GM12878 (cell line): Measurements from ENCODE around the gene C4B. TPM values are rescaled to one million over a fixed set of nuclear protein-coding genes. Genes with fewer than 3 reads are reported as not detected.

ENCODE experiments used
- polyA plus RNA-seq, 11 experiments: library from polyadenylated mRNA; depleted of rRNA in 4 of 11; unstranded in 6 of 11; stranded (reverse) in 5 of 11; fragments of >200 nt; fragmentation: Nextera tagmentation in 4 of 11; fragmentation: Illumina TruSeq in 1 of 11; extraction: Ambion mirVana in 4 of 11; extraction: Trizol in 1 of 11; gene quantifications; 1 replicate in 1 of 11; 2 replicates in 10 of 11; pipeline versions ENCODE4 v1.2.1 to v1.2.3, GENCODE V29; 2011 to 2016; ENCODE audit warnings: inconsistent platforms in 2 of 11, missing spikeins in 2 of 11, low read depth in 1 of 11
- small RNA-seq: library from RNA; depleted of rRNA; stranded (forward); fragments of <200 nt; gene quantifications from one replicate; pipeline ENCODE3, GENCODE V24; 2014
- total RNA-seq, 4 experiments: library from RNA; depleted of rRNA in 3 of 4; stranded (reverse); fragments of >200 nt in 3 of 4; fragmentation: Illumina TruSeq in 1 of 4; extraction: Trizol in 1 of 4; gene quantifications; 2 replicates each; pipeline versions ENCODE4 v1.2.1 to v1.2.3, GENCODE V29; 2013 to 2021

C4B gene
- total and polyA plus RNA-seq, 10 of the 15 experiments (the other 5 are each of a cell fraction or from before 2014, with no cell fraction given), result 0.13 to 5.6 (median 1.7) TPM; not detected in 1

Small RNAs within 50 kb of the gene (small RNA-seq; reads per million reads assigned to genes)
- 0.20 reads per million for gene RNA5SP206

Other genes with a start within 250 kb of the C4B start
Only the 7 nearest of the 29 such genes appear.
- gene C2, start 87.1 kb upstream of the C4B start, total RNA-seq (2014; rRNA removed), result 0.06 and 0.16 TPM in 2 replicates
- gene C2, start 87.1 kb upstream of the C4B start, total RNA-seq (2014; rRNA removed; fragmentation: Illumina TruSeq; extraction: Trizol), result not detected in 2 replicates
- 0.58 and 0.97 TPM in 2 replicates for gene C2, start 87.1 kb upstream of the C4B start, total RNA-seq (2021)
- 0.27 and 0.65 TPM in 2 replicates for gene C2, start 87.1 kb upstream of the C4B start, polyA plus RNA-seq (2011; rRNA removed)
- 0.21 TPM in 1 of 2 replicates, not detected in the other for gene C2, start 87.1 kb upstream of the C4B start, polyA plus RNA-seq (2014; fragmentation: Illumina TruSeq; extraction: Trizol)
- gene C2, start 87.1 kb upstream of the C4B start, polyA plus RNA-seq (2014; fragmentation: Nextera tagmentation; extraction: Ambion mirVana), result not detected
- gene C2, start 87.1 kb upstream of the C4B start, polyA plus RNA-seq (2014; rRNA removed), result 0.18 TPM in 1 of 2 replicates, not detected in the other
- under 1 TPM in 1 of 2 experiments, not detected in 1; 0.15 TPM for gene C2, start 87.1 kb upstream of the C4B start, polyA plus RNA-seq (2016; fragmentation: Nextera tagmentation; extraction: Ambion mirVana)
- gene CFB, start 68.7 kb upstream of the C4B start, total RNA-seq (2014; rRNA removed), result not detected in 2 replicates
- gene CFB, start 68.7 kb upstream of the C4B start, total RNA-seq (2014; rRNA removed; fragmentation: Illumina TruSeq; extraction: Trizol), result not detected in 2 replicates
- gene CFB, start 68.7 kb upstream of the C4B start, total RNA-seq (2021), result 0.44 and 0.72 TPM in 2 replicates
- gene CFB, start 68.7 kb upstream of the C4B start, polyA plus RNA-seq (2011; rRNA removed), result not detected in 2 replicates
- gene CFB, start 68.7 kb upstream of the C4B start, polyA plus RNA-seq (2014; fragmentation: Illumina TruSeq; extraction: Trizol), result not detected in 2 replicates
- gene CFB, start 68.7 kb upstream of the C4B start, polyA plus RNA-seq (2014; fragmentation: Nextera tagmentation; extraction: Ambion mirVana), result under 1 TPM in 1 of 2 experiments, not detected in 1; 0.09 TPM
- not detected in 2 replicates for gene CFB, start 68.7 kb upstream of the C4B start, polyA plus RNA-seq (2014; rRNA removed)
- 1 to 10 TPM in 1 of 2 experiments, not detected in 1; 1.7 TPM for gene CFB, start 68.7 kb upstream of the C4B start, polyA plus RNA-seq (2016; fragmentation: Nextera tagmentation; extraction: Ambion mirVana)
- gene NELFE, start 55.8 kb upstream of the C4B start, total RNA-seq (2014; rRNA removed), result 49.0 and 51.9 TPM in 2 replicates
- gene NELFE, start 55.8 kb upstream of the C4B start, total RNA-seq (2014; rRNA removed; fragmentation: Illumina TruSeq; extraction: Trizol), result 64.9 and 68.5 TPM in 2 replicates
- 47.6 and 51.1 TPM in 2 replicates for gene NELFE, start 55.8 kb upstream of the C4B start, total RNA-seq (2021)
- gene NELFE, start 55.8 kb upstream of the C4B start, polyA plus RNA-seq (2011; rRNA removed), result 29.0 and 39.5 TPM in 2 replicates
- gene NELFE, start 55.8 kb upstream of the C4B start, polyA plus RNA-seq (2014; fragmentation: Illumina TruSeq; extraction: Trizol), result 42.8 and 68.2 TPM in 2 replicates
- 10 to 100 TPM in 1 of 2 experiments, 1 to 10 TPM in 1; 8.5 to 20.0 TPM for gene NELFE, start 55.8 kb upstream of the C4B start, polyA plus RNA-seq (2014; fragmentation: Nextera tagmentation; extraction: Ambion mirVana)
- 63.5 and 75.9 TPM in 2 replicates for gene NELFE, start 55.8 kb upstream of the C4B start, polyA plus RNA-seq (2014; rRNA removed)
- 100 to 1,000 TPM in 1 of 2 experiments, 10 to 100 TPM in 1; 95.1 to 105 TPM for gene NELFE, start 55.8 kb upstream of the C4B start, polyA plus RNA-seq (2016; fragmentation: Nextera tagmentation; extraction: Ambion mirVana)
- gene SKIC2, start 55.6 kb upstream of the C4B start, total RNA-seq (2014; rRNA removed), result 29.1 and 34.6 TPM in 2 replicates
- gene SKIC2, start 55.6 kb upstream of the C4B start, total RNA-seq (2014; rRNA removed; fragmentation: Illumina TruSeq; extraction: Trizol), result 20.5 and 20.8 TPM in 2 replicates
- gene SKIC2, start 55.6 kb upstream of the C4B start, total RNA-seq (2021), result 73.7 and 79.2 TPM in 2 replicates
- 13.6 and 20.8 TPM in 2 replicates for gene SKIC2, start 55.6 kb upstream of the C4B start, polyA plus RNA-seq (2011; rRNA removed)
- 22.5 and 30.3 TPM in 2 replicates for gene SKIC2, start 55.6 kb upstream of the C4B start, polyA plus RNA-seq (2014; fragmentation: Illumina TruSeq; extraction: Trizol)
- 1 to 10 TPM; 3.3 to 9.3 TPM for gene SKIC2, start 55.6 kb upstream of the C4B start, polyA plus RNA-seq (2014; fragmentation: Nextera tagmentation; extraction: Ambion mirVana)
- gene SKIC2, start 55.6 kb upstream of the C4B start, polyA plus RNA-seq (2014; rRNA removed), result 41.2 and 41.4 TPM in 2 replicates
- 10 to 100 TPM; 55.5 to 63.7 TPM for gene SKIC2, start 55.6 kb upstream of the C4B start, polyA plus RNA-seq (2016; fragmentation: Nextera tagmentation; extraction: Ambion mirVana)
- 17.4 and 17.6 TPM in 2 replicates for gene DXO, start 42.7 kb upstream of the C4B start, total RNA-seq (2014; rRNA removed)
- 11.7 and 12.3 TPM in 2 replicates for gene DXO, start 42.7 kb upstream of the C4B start, total RNA-seq (2014; rRNA removed; fragmentation: Illumina TruSeq; extraction: Trizol)
- 18.5 and 20.2 TPM in 2 replicates for gene DXO, start 42.7 kb upstream of the C4B start, total RNA-seq (2021)
- 6.5 and 13.4 TPM in 2 replicates for gene DXO, start 42.7 kb upstream of the C4B start, polyA plus RNA-seq (2011; rRNA removed)
- gene DXO, start 42.7 kb upstream of the C4B start, polyA plus RNA-seq (2014; fragmentation: Illumina TruSeq; extraction: Trizol), result 14.7 and 14.9 TPM in 2 replicates
- gene DXO, start 42.7 kb upstream of the C4B start, polyA plus RNA-seq (2014; fragmentation: Nextera tagmentation; extraction: Ambion mirVana), result 1 to 10 TPM; 4.5 to 6.4 TPM
- gene DXO, start 42.7 kb upstream of the C4B start, polyA plus RNA-seq (2014; rRNA removed), result 21.4 and 23.5 TPM in 2 replicates
- 10 to 100 TPM; 18.9 to 20.8 TPM for gene DXO, start 42.7 kb upstream of the C4B start, polyA plus RNA-seq (2016; fragmentation: Nextera tagmentation; extraction: Ambion mirVana)
- gene C4A, start 32.7 kb upstream of the C4B start, total RNA-seq (2014; rRNA removed), result 0.49 and 3.0 TPM in 2 replicates
- 0.83 and 0.85 TPM in 2 replicates for gene C4A, start 32.7 kb upstream of the C4B start, total RNA-seq (2014; rRNA removed; fragmentation: Illumina TruSeq; extraction: Trizol)
- gene C4A, start 32.7 kb upstream of the C4B start, total RNA-seq (2021), result 2.9 and 5.4 TPM in 2 replicates
- gene C4A, start 32.7 kb upstream of the C4B start, polyA plus RNA-seq (2011; rRNA removed), result 0.85 and 1.7 TPM in 2 replicates
- gene C4A, start 32.7 kb upstream of the C4B start, polyA plus RNA-seq (2014; fragmentation: Illumina TruSeq; extraction: Trizol), result 0.32 and 0.85 TPM in 2 replicates
- under 1 TPM in 1 of 2 experiments, not detected in 1; 0.13 TPM for gene C4A, start 32.7 kb upstream of the C4B start, polyA plus RNA-seq (2014; fragmentation: Nextera tagmentation; extraction: Ambion mirVana)
- 3.1 and 3.3 TPM in 2 replicates for gene C4A, start 32.7 kb upstream of the C4B start, polyA plus RNA-seq (2014; rRNA removed)
- gene C4A, start 32.7 kb upstream of the C4B start, polyA plus RNA-seq (2016; fragmentation: Nextera tagmentation; extraction: Ambion mirVana), result under 1 TPM; 0.40 to 0.88 TPM
- gene CYP21A2, start 23.6 kb downstream of the C4B start, total RNA-seq (2014; rRNA removed), result 0.23 TPM in 1 of 2 replicates, not detected in the other
- gene CYP21A2, start 23.6 kb downstream of the C4B start, total RNA-seq (2014; rRNA removed; fragmentation: Illumina TruSeq; extraction: Trizol), result not detected in 2 replicates
- 0.61 and 0.92 TPM in 2 replicates for gene CYP21A2, start 23.6 kb downstream of the C4B start, total RNA-seq (2021)
- gene CYP21A2, start 23.6 kb downstream of the C4B start, polyA plus RNA-seq (2011; rRNA removed), result 0.04 TPM in 1 of 2 replicates, not detected in the other
- gene CYP21A2, start 23.6 kb downstream of the C4B start, polyA plus RNA-seq (2014; fragmentation: Illumina TruSeq; extraction: Trizol), result not detected in 2 replicates
- not detected for gene CYP21A2, start 23.6 kb downstream of the C4B start, polyA plus RNA-seq (2014; fragmentation: Nextera tagmentation; extraction: Ambion mirVana)
- gene CYP21A2, start 23.6 kb downstream of the C4B start, polyA plus RNA-seq (2014; rRNA removed), result not detected in 2 replicates
- gene CYP21A2, start 23.6 kb downstream of the C4B start, polyA plus RNA-seq (2016; fragmentation: Nextera tagmentation; extraction: Ambion mirVana), result not detected